Prostate gland (tissue), 2 donors: ENCODE data around the gene GSG1. TPM values are rescaled to one million over a fixed set of nuclear protein-coding genes. Genes with fewer than 3 reads are reported as not detected.

Experiments
- DNase-seq: peaks from one replicate; pipeline ENCODE4 v3.0.0-alpha.2; 2019; ENCODE audit warnings: low spot score
- H3K27ac ChIP-seq, 2 donors: fragments of 200-600 bp; sonication (generic); 2 replicates each; pipeline ENCODE4 v1.5.1; 2017 to 2019
- H3K27me3 ChIP-seq: fragments of 200-600 bp; sonication (generic); replicated peaks from 2 replicates; pipeline ENCODE4 v1.5.1; 2019; ENCODE audit not compliant: insufficient read depth
- H3K36me3 ChIP-seq, 2 donors: fragments of 200-600 bp; sonication (generic); 1 replicate in 1 of 2; 2 replicates in 1 of 2; pipeline versions ENCODE4 v1.5.1 to v1.8.1; 2017 to 2019
- H3K4me1 ChIP-seq: fragments of 200-600 bp; sonication (generic); replicated peaks from 2 replicates; pipeline ENCODE4 v1.5.1; 2019
- H3K4me3 ChIP-seq, 2 donors: fragments of 200-600 bp; sonication (generic); 2 replicates each; pipeline ENCODE4 v1.5.1; 2017 to 2019
- H3K9me3 ChIP-seq: fragments of 200-600 bp; sonication (generic); 2 replicates; pipeline ENCODE4 v1.5.1; 2017
- POLR2A ChIP-seq: fragments of 450-650 bp; IDR thresholded peaks from one replicate; pipeline ENCODE4 v1.6.1; 2016; ENCODE audit warnings: antibody characterized with exemption, mild to moderate bottlenecking
- POLR2AphosphoS5 ChIP-seq: sonication (generic); formaldehyde crosslinking; IDR thresholded peaks from one replicate; pipeline ENCODE4 v1.6.1; 2017; ENCODE audit warnings: antibody characterized with exemption
- WGBS: methylation state at CpG from one replicate; pipeline ENCODE4 v1.1.5; 2018; 5-methylcytosine and 5-hydroxymethylcytosine counted together
- intact Hi-C: fragments of 100-400 bp; cut with DNase I; formaldehyde crosslinking; loops from one replicate; pipeline ENCODE4 v1.14.2; 2022
- total RNA-seq, 2 donors: library from RNA; depleted of rRNA; stranded (reverse); fragments of >200 nt; gene quantifications; one replicate each; pipeline ENCODE4 v1.1.0, GENCODE V29; 2016
- TF ChIP-seq, protein P1 (sequence below), 4 experiments: fragments of 200-600 bp in 2 of 4; fragments of 450-650 bp in 2 of 4; sonication (generic) in 2 of 4; IDR thresholded peaks; 1 replicate in 3 of 4; 2 replicates in 1 of 4; pipeline ENCODE4 v1.5.1; 2016 to 2019; ENCODE audit warnings: antibody characterized with exemption in 4 of 4, mild to moderate bottlenecking in 2 of 4, moderate library complexity in 2 of 4

GSG1 gene
- total RNA-seq, 2 donors from 2014 or later: 21.2 TPM; not detected in 1

DNA sequence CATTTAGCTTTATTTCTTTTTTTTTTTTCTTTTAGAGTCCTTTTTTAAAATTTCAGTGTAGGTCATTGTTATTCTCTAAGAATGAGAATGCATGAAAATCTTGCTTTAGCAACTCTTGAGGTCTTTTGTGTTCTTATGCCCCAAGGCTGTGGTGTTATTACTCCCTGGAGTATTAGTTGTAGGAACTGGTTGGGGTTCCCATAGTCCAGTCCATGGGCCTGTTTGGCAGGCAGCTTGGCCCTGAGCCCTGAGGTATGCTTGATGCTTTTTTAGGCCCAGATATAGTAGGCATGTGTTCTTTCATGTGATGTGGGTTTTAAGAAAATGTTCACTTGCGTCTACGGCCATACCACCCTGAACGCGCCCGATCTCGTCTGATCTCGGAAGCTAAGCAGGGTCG, 57.7 kb downstream of the GSG1 start:
- TF ChIP-seq POLR2A (no peak), POLR2AphosphoS5 (no peak)
- TF ChIP-seq, protein P1, sequence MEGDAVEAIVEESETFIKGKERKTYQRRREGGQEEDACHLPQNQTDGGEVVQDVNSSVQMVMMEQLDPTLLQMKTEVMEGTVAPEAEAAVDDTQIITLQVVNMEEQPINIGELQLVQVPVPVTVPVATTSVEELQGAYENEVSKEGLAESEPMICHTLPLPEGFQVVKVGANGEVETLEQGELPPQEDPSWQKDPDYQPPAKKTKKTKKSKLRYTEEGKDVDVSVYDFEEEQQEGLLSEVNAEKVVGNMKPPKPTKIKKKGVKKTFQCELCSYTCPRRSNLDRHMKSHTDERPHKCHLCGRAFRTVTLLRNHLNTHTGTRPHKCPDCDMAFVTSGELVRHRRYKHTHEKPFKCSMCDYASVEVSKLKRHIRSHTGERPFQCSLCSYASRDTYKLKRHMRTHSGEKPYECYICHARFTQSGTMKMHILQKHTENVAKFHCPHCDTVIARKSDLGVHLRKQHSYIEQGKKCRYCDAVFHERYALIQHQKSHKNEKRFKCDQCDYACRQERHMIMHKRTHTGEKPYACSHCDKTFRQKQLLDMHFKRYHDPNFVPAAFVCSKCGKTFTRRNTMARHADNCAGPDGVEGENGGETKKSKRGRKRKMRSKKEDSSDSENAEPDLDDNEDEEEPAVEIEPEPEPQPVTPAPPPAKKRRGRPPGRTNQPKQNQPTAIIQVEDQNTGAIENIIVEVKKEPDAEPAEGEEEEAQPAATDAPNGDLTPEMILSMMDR (IDR thresholded peaks at IDR 0.05): no peak
- no peaks in the 10 kb centered on the region for H3K27me3 ChIP-seq
- no peaks in the 10 kb centered on the region for H3K9me3 ChIP-seq
- no peak overlapping the region for H3K4me3 ChIP-seq
- H3K4me1 ChIP-seq: no peaks in the 10 kb centered on the region
- intact Hi-C loops: no loop called here
- WGBS: 95% methylated on average over 8 of the region's 8 CpGs
- H3K27ac ChIP-seq: no peak overlapping the region
- no peak for DNase-seq
- H3K36me3 ChIP-seq: no peaks in the 10 kb centered on the region

DNA sequence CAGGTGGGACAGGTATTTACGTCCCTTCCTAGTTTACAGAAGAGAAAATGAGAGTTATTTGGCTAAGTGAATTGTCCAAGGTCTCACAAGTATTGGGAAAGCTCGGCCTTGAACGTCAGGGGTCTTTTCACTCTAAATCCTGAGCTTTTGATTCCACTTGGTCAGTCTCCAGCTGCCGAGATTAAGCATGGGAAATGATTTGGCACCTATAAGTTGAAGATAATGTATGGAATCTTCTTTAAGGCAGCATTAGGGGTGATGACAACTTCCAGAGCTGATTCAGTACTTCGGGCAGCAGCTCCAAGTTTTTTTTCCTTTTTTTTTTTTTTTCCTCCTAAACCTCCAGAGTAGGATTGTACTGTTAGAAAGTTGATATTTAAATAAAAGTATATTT, 58.6 kb downstream of the GSG1 start:
- Histone ChIP-seq H3K36me3 (no peaks in the 10 kb centered on the region), H3K27ac (no peak overlapping the region), H3K9me3 (no peaks in the 10 kb centered on the region), H3K27me3 (no peaks in the 10 kb centered on the region), H3K4me1 (peaks cover 3% of the 10 kb centered on the region), H3K4me3 (peak overlapping the region; percentile 95 to 96)
- TF ChIP-seq POLR2A (no peak), POLR2AphosphoS5 (no peak)
- TF ChIP-seq, protein P1 (IDR thresholded peaks at IDR 0.05): no peak
- intact Hi-C loops: no loop called here
- 4% methylated on average over 5 of the region's 5 CpGs for WGBS
- no peak for DNase-seq

DNA sequence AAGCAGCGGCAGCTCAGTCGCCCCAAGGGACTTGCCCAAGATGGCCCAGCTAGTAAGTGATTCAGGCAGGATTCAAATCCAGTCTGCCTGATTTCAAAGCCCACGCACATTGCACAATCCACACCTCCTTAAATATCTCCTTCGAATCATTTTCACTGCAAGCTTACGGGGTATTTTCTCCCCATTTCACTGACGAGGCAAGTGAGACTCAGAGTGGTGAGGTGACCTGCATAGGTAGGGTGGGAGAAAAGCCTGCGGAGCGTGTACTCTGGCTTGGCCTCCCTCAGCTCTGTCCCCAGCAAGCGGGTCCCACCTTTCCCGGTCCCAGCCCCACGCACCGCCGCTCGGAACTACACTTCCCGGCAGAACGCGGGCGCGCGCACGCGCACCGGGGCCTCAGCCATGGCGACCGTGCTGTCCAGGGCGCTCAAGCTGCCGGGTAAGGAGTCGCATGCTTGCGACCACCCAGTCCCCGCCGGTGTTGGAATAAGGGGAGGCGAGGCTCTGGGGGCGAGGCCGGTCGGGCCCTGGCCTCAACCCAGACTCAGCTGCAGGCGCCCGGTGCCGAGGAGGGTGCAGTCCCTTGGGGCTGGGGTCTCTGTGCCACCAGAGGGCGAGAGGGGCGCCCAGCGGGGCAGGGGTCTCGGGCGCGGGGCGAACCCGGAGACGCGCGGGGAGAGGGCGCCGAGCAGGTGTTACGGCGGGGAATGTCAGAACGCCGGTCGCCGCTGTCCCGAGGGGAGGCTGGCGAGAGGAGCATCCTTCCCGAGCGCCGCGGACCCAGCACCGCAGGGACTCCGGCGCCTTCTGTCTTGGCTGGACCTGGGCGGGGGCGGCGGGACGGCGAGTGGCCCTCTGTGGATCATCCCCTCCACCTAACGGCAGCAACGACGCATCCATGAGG, 59.2 kb downstream of the GSG1 start, which contains the start of gene FAM234B:
TSS of gene FAM234B (plus strand) at position 380 of the 904 bp plus-strand sequence. CDS start at position 403, 23 bp downstream.
- intact Hi-C loops: no loop called here
- TF ChIP-seq POLR2A (no peak), POLR2AphosphoS5 (peak; percentile 61)
- TF ChIP-seq, protein P1 (IDR thresholded peaks at IDR 0.05): peak in 1 of 4 experiments; percentile 34
- 4% methylated on average over 67 of the region's 74 CpGs for WGBS
- no peaks in the 10 kb centered on the region for H3K27me3 ChIP-seq
- DNase-seq: peak; percentile 63
- H3K4me1 ChIP-seq: peaks cover 5% of the 10 kb centered on the region
- H3K27ac ChIP-seq: peak within 1 kb of the TSS; percentile 59 to 63
- H3K36me3 ChIP-seq: no peaks in the 10 kb centered on the region
- peak within 1 kb of the TSS; percentile 95 to 96 for H3K4me3 ChIP-seq
- no peaks in the 10 kb centered on the region for H3K9me3 ChIP-seq

DNA sequence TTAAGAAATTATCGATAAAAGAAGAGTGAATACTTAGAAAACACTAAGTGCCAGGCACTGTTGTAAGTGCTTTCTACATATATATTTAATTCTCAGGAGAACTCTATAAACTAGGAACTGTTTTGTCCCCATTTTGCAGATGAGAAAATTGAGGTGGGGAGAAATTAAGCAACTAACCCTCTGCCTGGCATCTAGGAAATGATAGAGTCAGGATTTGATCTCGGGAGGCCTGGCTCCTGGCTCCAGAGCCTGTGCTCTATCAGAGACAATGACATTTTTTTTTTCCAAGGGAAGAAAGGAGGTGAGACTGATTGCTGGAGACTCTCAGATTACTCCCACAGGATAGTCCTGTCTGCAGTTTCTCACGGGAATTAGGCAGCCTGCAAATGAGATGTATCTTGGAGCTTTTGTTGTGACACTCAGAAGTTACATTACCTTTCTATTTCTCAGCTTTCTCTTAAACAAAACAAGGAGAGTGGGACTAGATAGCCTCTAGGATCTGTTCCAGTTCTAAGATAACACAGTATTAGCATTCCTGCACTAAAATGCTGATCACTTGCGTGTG, 60.7 kb downstream of the GSG1 start:
- H3K4me1 ChIP-seq: peaks cover 5% of the 10 kb centered on the region
- no peak overlapping the region for H3K4me3 ChIP-seq
- intact Hi-C loops: no loop called here
- no peak overlapping the region for H3K27ac ChIP-seq
- no peaks in the 10 kb centered on the region for H3K36me3 ChIP-seq
- DNase-seq: no peak
- TF ChIP-seq POLR2A (no peak), POLR2AphosphoS5 (no peak)
- TF ChIP-seq, protein P1 (IDR thresholded peaks at IDR 0.05): no peak
- no peaks in the 10 kb centered on the region for H3K9me3 ChIP-seq
- WGBS: 82% methylated on average over 4 of the region's 4 CpGs
- H3K27me3 ChIP-seq: no peaks in the 10 kb centered on the region
